ENCODE measurements around the gene PRKCA.

Gene PRKCA

GRCh38 chr17:66326476-66327047 lies 24.1 kb downstream of the PRKCA start:
- Histone ChIP-seq H3K27me3 (no peaks in the 10 kb centered on the region), H3K4me1 (peaks cover 26% of the 10 kb centered on the region), H3K36me3 (peaks cover under 1% of the 10 kb centered on the region), H3K9me3 (peaks cover 4% of the 10 kb centered on the region), H3K4me3 (ENCODE audit: low read depth, low read length) (0 out of 2 replicates have a peak overlapping the region, but pooled peaks have one; percentile 15)
- peak; percentile 74 for DNase-seq
- TF ChIP-seq CTCF (IDR thresholded peaks at IDR 0.05; ENCODE audit: low read depth, low read length), result no peak

GRCh38 chr17:66330646-66331037 lies 28.2 kb downstream of the PRKCA start:
- H3K9me3 ChIP-seq, result no peaks in the 10 kb centered on the region; the same call in 1 of the 2 replicates
- no peak for DNase-seq
- H3K27me3 ChIP-seq, result no peaks in the 10 kb centered on the region
- H3K4me3 ChIP-seq (ENCODE audit: low read depth, low read length), result no peak overlapping the region
- no peak for TF ChIP-seq CTCF (IDR thresholded peaks at IDR 0.05; ENCODE audit: low read depth, low read length)
- no peaks in the 10 kb centered on the region; the same call in 1 of the 2 replicates for H3K36me3 ChIP-seq
- H3K4me1 ChIP-seq, result peaks cover 26% of the 10 kb centered on the region

GRCh38 chr17:66331038-66331816 lies 28.8 kb downstream of the PRKCA start:
- H3K36me3 ChIP-seq, result no peaks in the 10 kb centered on the region; the same call in 1 of the 2 replicates

GRCh38 chr17:66335797-66336196 lies 33.4 kb downstream of the PRKCA start:
- no peak for TF ChIP-seq CTCF (IDR thresholded peaks at IDR 0.05; ENCODE audit: low read depth, low read length)
- Histone ChIP-seq H3K27me3 (peaks cover 7% of the 10 kb centered on the region; the same call in 1 of the 2 replicates), H3K9me3 (no peaks in the 10 kb centered on the region), H3K36me3 (no peaks in the 10 kb centered on the region), H3K4me3 (ENCODE audit: low read depth, low read length) (no peak overlapping the region), H3K4me1 (peaks cover 21% of the 10 kb centered on the region)
- DNase-seq, result no peak

More at GRCh38 chr17:66331038-66331816, 28.8 kb downstream of the PRKCA start:
- Histone ChIP-seq H3K4me3 (ENCODE audit: low read depth, low read length) (no peak overlapping the region), H3K27me3 (no peaks in the 10 kb centered on the region), H3K4me1 (peaks cover 26% of the 10 kb centered on the region), H3K9me3 (no peaks in the 10 kb centered on the region; the same call in 1 of the 2 replicates)
- TF ChIP-seq CTCF (IDR thresholded peaks at IDR 0.05; ENCODE audit: low read depth, low read length), result no peak
- DNase-seq, result no peak

- Histone ChIP-seq H3K4me1 (peaks cover 14% of the 10 kb centered on the region), H3K9me3 (no peaks in the 10 kb centered on the region), H3K36me3 (no peaks in the 10 kb centered on the region), H3K4me3 (ENCODE audit: low read depth, low read length) (no peak overlapping the region), H3K27me3 (peaks cover 7% of the 10 kb centered on the region; the same call in 1 of the 2 replicates)
- no peak for TF ChIP-seq CTCF (IDR thresholded peaks at IDR 0.05; ENCODE audit: low read depth, low read length)
- no peak for DNase-seq
Observed at GRCh38 chr17:66337268-66337667, 34.9 kb downstream of the PRKCA start.
